Skin of body (tissue), 2 donors: ENCODE results near the gene ZNF587B. TPM values are rescaled to one million over a fixed set of nuclear protein-coding genes. Genes with fewer than 3 reads are reported as not detected.
A peak's percentile ranks its signal among the peaks of the same experiment; 100 is the strongest.
"Not testable (repeated sequence)": the region's sequence is repeated elsewhere in the genome, so short reads cannot be mapped to it uniquely, and the experiment has no call there.

Experiments
- DNase-seq: peaks from one replicate; lab custom pipeline; 2025; lab: John Stamatoyannopoulos, UW
- total RNA-seq: library from RNA; depleted of rRNA; stranded (reverse); fragments of >200 nt; gene quantifications from one replicate; pipeline ENCODE4 v1.2.3, GENCODE V29; 2014

Gene ZNF587B
- total RNA-seq, 1 donor from 2014 or later: 18.3 TPM

- no peak for DNase-seq
Observed at GRCh38 chr19:57818378-57818777, 11.7 kb upstream of the ZNF587B start.

- peak; percentile 93 for DNase-seq
Observed at GRCh38 chr19:57819475-57820148, 10.5 kb upstream of the ZNF587B start.

- DNase-seq: no peak
Observed at GRCh38 chr19:57820599-57820998, 9.5 kb upstream of the ZNF587B start.

- not testable (repeated sequence) for DNase-seq
Observed at GRCh38 chr19:57821095-57821494, 9.0 kb upstream of the ZNF587B start.

- not testable (repeated sequence) for DNase-seq
Observed at GRCh38 chr19:57821501-57821900, 8.6 kb upstream of the ZNF587B start.

- DNase-seq: not testable (repeated sequence)
Observed at GRCh38 chr19:57823155-57823554, 6.9 kb upstream of the ZNF587B start.

- DNase-seq: not testable (repeated sequence)
Observed at GRCh38 chr19:57823608-57824007, 6.5 kb upstream of the ZNF587B start.

- no peak for DNase-seq
Observed at GRCh38 chr19:57825511-57825910, 4.6 kb upstream of the ZNF587B start.

GRCh38 chr19:57829316-57829715 lies 783 bp upstream of the ZNF587B start:
- no peak for DNase-seq

GRCh38 chr19:57836991-57837390 lies 6.9 kb downstream of the ZNF587B start:
- not testable (repeated sequence) for DNase-seq

- not testable (repeated sequence) for DNase-seq
Observed at GRCh38 chr19:57838622-57839191, 8.6 kb downstream of the ZNF587B start.

GRCh38 chr19:57841122-57841763 lies 11.1 kb downstream of the ZNF587B start:
- DNase-seq: no peak

- DNase-seq: not testable (repeated sequence)
Observed at GRCh38 chr19:57847164-57847563, 17.1 kb downstream of the ZNF587B start.

GRCh38 chr19:57849162-57849665 lies 19.1 kb downstream of the ZNF587B start:
- not testable (repeated sequence) for DNase-seq

- DNase-seq: peak; percentile 82
Observed at GRCh38 chr19:57849666-57850473, 19.8 kb downstream of the ZNF587B start, which contains the start of gene ZNF587. Gene ZNF587, plus strand, starts transcription at chr19:57849859. Its CDS starts 180 bp downstream, at chr19:57850039.

GRCh38 chr19:57850553-57851017 lies 20.5 kb downstream of the ZNF587B start:
- no peak for DNase-seq

- not testable (repeated sequence) for DNase-seq
Observed at GRCh38 chr19:57851812-57852603, 21.9 kb downstream of the ZNF587B start.

- not testable (repeated sequence) for DNase-seq
Observed at GRCh38 chr19:57854117-57854516, 24.0 kb downstream of the ZNF587B start.

- DNase-seq: not testable (repeated sequence)
Observed at GRCh38 chr19:57862351-57862750, 32.3 kb downstream of the ZNF587B start.

GRCh38 chr19:57867868-57868492 lies 37.9 kb downstream of the ZNF587B start:
- DNase-seq: no peak
